HG02610 (cell line): Measurements from ENCODE around the gene CLCN3.
"Not testable (repeated sequence)": the region's sequence is repeated elsewhere in the genome, so short reads cannot be mapped to it uniquely, and the experiment has no call there.

Source experiments
- ATAC-seq: cut with Tn5 transposase; IDR thresholded peaks from one replicate; pipeline ENCODE4 v1.9.1; 2021; ENCODE audit warnings: mild to moderate bottlenecking, moderate library complexity; ENCODE audit not compliant: unreplicated experiment

CLCN3 gene

GRCh38 chr4:169690787-169691186 lies 70.4 kb downstream of the CLCN3 start:
- ATAC-seq = no peak

GRCh38 chr4:169698331-169698730 lies 78.0 kb downstream of the CLCN3 start:
- ATAC-seq = no peak

GRCh38 chr4:169707958-169708643 lies 87.7 kb downstream of the CLCN3 start:
- no peak for ATAC-seq

- ATAC-seq = no peak
Measured at GRCh38 chr4:169715826-169716225, 95.4 kb downstream of the CLCN3 start.

GRCh38 chr4:169716677-169717076 lies 96.3 kb downstream of the CLCN3 start:
- ATAC-seq = no peak

GRCh38 chr4:169720529-169720928 lies 100.2 kb downstream of the CLCN3 start:
- ATAC-seq = no peak

- no peak for ATAC-seq
Measured at GRCh38 chr4:169723207-169723965, 103.0 kb downstream of the CLCN3 start.

GRCh38 chr4:169724260-169724659 lies 103.9 kb downstream of the CLCN3 start:
- no peak for ATAC-seq

GRCh38 chr4:169727616-169728015 lies 107.2 kb downstream of the CLCN3 start:
- no peak for ATAC-seq

- ATAC-seq = no peak
Measured at GRCh38 chr4:169730564-169730963, 110.2 kb downstream of the CLCN3 start.

GRCh38 chr4:169738604-169739003 lies 118.2 kb downstream of the CLCN3 start:
- not testable (repeated sequence) for ATAC-seq

GRCh38 chr4:169741569-169741968 lies 121.2 kb downstream of the CLCN3 start:
- no peak for ATAC-seq

- no peak for ATAC-seq
Measured at GRCh38 chr4:169744601-169745000, 124.2 kb downstream of the CLCN3 start.

- no peak for ATAC-seq
Measured at GRCh38 chr4:169745291-169745690, 124.9 kb downstream of the CLCN3 start.

- peak; percentile 2 for ATAC-seq
Measured at GRCh38 chr4:169756971-169757574, 136.7 kb downstream of the CLCN3 start.

- peak; percentile 95 for ATAC-seq
Measured at GRCh38 chr4:169757575-169758184, 137.3 kb downstream of the CLCN3 start, which contains the start of gene HPF1. TSS of gene HPF1 (minus strand) at chr4:169757944. CDS start at chr4:169757877, 67 bp downstream.

- no peak for ATAC-seq
Measured at GRCh38 chr4:169758401-169758962, 138.1 kb downstream of the CLCN3 start.

- ATAC-seq = no peak
Measured at GRCh38 chr4:169761846-169762245, 141.5 kb downstream of the CLCN3 start.

- ATAC-seq = no peak
Measured at GRCh38 chr4:169765835-169766234, 145.5 kb downstream of the CLCN3 start.

GRCh38 chr4:169766741-169767140 lies 146.4 kb downstream of the CLCN3 start:
- no peak for ATAC-seq

GRCh38 chr4:169768385-169768784 lies 148.0 kb downstream of the CLCN3 start:
- ATAC-seq = no peak
